ENCODE data around the gene FRK.

FRK gene

DNA sequence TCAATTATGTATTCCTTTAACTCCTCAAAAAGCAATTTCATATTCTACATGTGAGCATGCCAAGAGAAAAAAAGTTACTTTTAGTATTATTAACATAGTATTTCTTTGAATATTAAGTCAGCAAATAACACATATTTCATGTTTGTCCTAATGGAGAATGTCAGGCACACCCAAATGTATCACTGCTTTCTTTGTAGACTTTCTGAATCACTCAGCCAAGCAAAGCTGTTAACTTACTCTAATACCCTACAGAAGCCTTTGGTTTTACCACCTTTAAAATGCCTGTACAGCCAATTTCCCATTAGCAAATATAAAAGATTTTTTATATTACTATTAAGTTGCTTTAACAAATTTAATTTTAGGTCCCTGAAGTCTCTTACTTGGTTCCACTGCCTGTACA is 23.8 kb downstream of the FRK start:
- Histone ChIP-seq H3K79me1 (ENCODE audit: low read depth, low read length) (no peaks in the 10 kb centered on the region), H3K27me3 (ENCODE audit: control insufficient read depth in 3 of 3, insufficient read depth in 3 of 3, low read depth in 1 of 3, low read length in 3 of 3) (no peaks in the 10 kb centered on the region), H3K4me2 (ENCODE audit: insufficient read depth, low read length, poor library complexity, severe bottlenecking) (no peak overlapping the region), H3K4me3 (ENCODE audit: low read length in 2 of 2) (no peak overlapping the region), H3K27ac (replicated peaks; ENCODE audit: low read length) (no peak overlapping the region), H2BK5ac (ENCODE audit: low read length) (no peak overlapping the region), H2BK12ac (ENCODE audit: low read length) (no peak overlapping the region), H3K18ac (ENCODE audit: low read length) (no peak overlapping the region), H4K91ac (ENCODE audit: low read depth, low read length, poor library complexity) (no peak overlapping the region), H3K36me3 (replicated peaks in 1 of 2; ENCODE audit: control insufficient read depth in 2 of 2, insufficient read depth in 2 of 2, low read length in 2 of 2) (no peaks in the 10 kb centered on the region), H3K23ac (ENCODE audit: low read depth, low read length, poor library complexity) (no peak overlapping the region), H2AK5ac (ENCODE audit: low read depth, low read length) (no peak overlapping the region), H2AFZ (ENCODE audit: low read length) (no peak overlapping the region), H3K4ac (ENCODE audit: low read length) (no peak overlapping the region), H2BK120ac (ENCODE audit: low read depth, low read length) (no peak overlapping the region), H3K9ac (ENCODE audit: low read depth, low read length, poor library complexity) (no peak overlapping the region), H4K8ac (ENCODE audit: low read depth, low read length) (no peak overlapping the region), H3K14ac (ENCODE audit: low read length) (no peak overlapping the region), H3K4me1 (ENCODE audit: control insufficient read depth in 2 of 2, insufficient read depth in 1 of 2, low read depth in 1 of 2, low read length in 2 of 2) (no peaks in the 10 kb centered on the region), H3K9me3 (replicated peaks in 1 of 2; ENCODE audit: control insufficient read depth in 2 of 2, insufficient read depth in 1 of 2, low read depth in 1 of 2, low read length in 2 of 2) (no peaks in the 10 kb centered on the region), H2BK15ac (ENCODE audit: low read length) (no peak overlapping the region)
- DNase-seq (ENCODE audit: low spot score) = no peak

GRCh38 chr6:116036075-116036773 is 24.5 kb downstream of the FRK start:
- no peak overlapping the region for H3K27ac ChIP-seq (replicated peaks; ENCODE audit: low read length)
- H3K79me1 ChIP-seq (ENCODE audit: low read depth, low read length) = no peaks in the 10 kb centered on the region
- no peaks in the 10 kb centered on the region for H3K9me3 ChIP-seq (replicated peaks in 1 of 2; ENCODE audit: control insufficient read depth in 2 of 2, insufficient read depth in 1 of 2, low read depth in 1 of 2, low read length in 2 of 2)
- no peak overlapping the region for H2AK5ac ChIP-seq (ENCODE audit: low read depth, low read length)
- no peak overlapping the region for H3K23ac ChIP-seq (ENCODE audit: low read depth, low read length, poor library complexity)
- H3K18ac ChIP-seq (ENCODE audit: low read length) = no peak overlapping the region
- H2BK120ac ChIP-seq (ENCODE audit: low read depth, low read length) = no peak overlapping the region
- H2BK5ac ChIP-seq (ENCODE audit: low read length) = no peak overlapping the region
- WGBS, 2 donors (ENCODE audit: extremely low coverage in 2 of 2, insufficient read length in 2 of 2, insufficient replicate concordance in 1 of 2) = no CpG with 5 or more reads among the region's 2 CpGs
- no peaks in the 10 kb centered on the region for H3K36me3 ChIP-seq (replicated peaks in 1 of 2; ENCODE audit: control insufficient read depth in 2 of 2, insufficient read depth in 2 of 2, low read length in 2 of 2)
- no peak overlapping the region for H2BK15ac ChIP-seq (ENCODE audit: low read length)
- no peak overlapping the region for H3K4me3 ChIP-seq (ENCODE audit: low read length in 2 of 2)
- no peak overlapping the region for H4K8ac ChIP-seq (ENCODE audit: low read depth, low read length)
- H3K9ac ChIP-seq (ENCODE audit: low read depth, low read length, poor library complexity) = no peak overlapping the region
- H3K4me1 ChIP-seq (ENCODE audit: control insufficient read depth in 2 of 2, insufficient read depth in 1 of 2, low read depth in 1 of 2, low read length in 2 of 2) = no peaks in the 10 kb centered on the region
- H3K4me2 ChIP-seq (ENCODE audit: insufficient read depth, low read length, poor library complexity, severe bottlenecking) = no peak overlapping the region
- no peak overlapping the region for H3K14ac ChIP-seq (ENCODE audit: low read length)
- H2AFZ ChIP-seq (ENCODE audit: low read length) = no peak overlapping the region
- no peaks in the 10 kb centered on the region for H3K27me3 ChIP-seq (ENCODE audit: control insufficient read depth in 3 of 3, insufficient read depth in 3 of 3, low read depth in 1 of 3, low read length in 3 of 3)
- no peak for DNase-seq (ENCODE audit: low spot score)
- H2BK12ac ChIP-seq (ENCODE audit: low read length) = no peak overlapping the region
- no peak overlapping the region for H4K91ac ChIP-seq (ENCODE audit: low read depth, low read length, poor library complexity)
- H3K4ac ChIP-seq (ENCODE audit: low read length) = no peak overlapping the region

- Histone ChIP-seq H3K4me2 (ENCODE audit: insufficient read depth, low read length, poor library complexity, severe bottlenecking) (no peak overlapping the region), H2BK15ac (ENCODE audit: low read length) (no peak overlapping the region), H3K4me1 (ENCODE audit: control insufficient read depth in 2 of 2, insufficient read depth in 1 of 2, low read depth in 1 of 2, low read length in 2 of 2) (no peaks in the 10 kb centered on the region), H3K18ac (ENCODE audit: low read length) (no peak overlapping the region), H2BK12ac (ENCODE audit: low read length) (no peak overlapping the region), H4K91ac (ENCODE audit: low read depth, low read length, poor library complexity) (no peak overlapping the region), H3K4ac (ENCODE audit: low read length) (no peak overlapping the region), H3K9me3 (replicated peaks in 1 of 2; ENCODE audit: control insufficient read depth in 2 of 2, insufficient read depth in 1 of 2, low read depth in 1 of 2, low read length in 2 of 2) (no peaks in the 10 kb centered on the region), H3K79me1 (ENCODE audit: low read depth, low read length) (no peaks in the 10 kb centered on the region), H2AK5ac (ENCODE audit: low read depth, low read length) (no peak overlapping the region), H2AFZ (ENCODE audit: low read length) (no peak overlapping the region), H3K36me3 (replicated peaks in 1 of 2; ENCODE audit: control insufficient read depth in 2 of 2, insufficient read depth in 2 of 2, low read length in 2 of 2) (no peaks in the 10 kb centered on the region), H3K4me3 (ENCODE audit: low read length in 2 of 2) (no peak overlapping the region), H3K9ac (ENCODE audit: low read depth, low read length, poor library complexity) (no peak overlapping the region), H3K27ac (replicated peaks; ENCODE audit: low read length) (no peak overlapping the region), H3K23ac (ENCODE audit: low read depth, low read length, poor library complexity) (no peak overlapping the region), H3K27me3 (ENCODE audit: control insufficient read depth in 3 of 3, insufficient read depth in 3 of 3, low read depth in 1 of 3, low read length in 3 of 3) (no peaks in the 10 kb centered on the region), H4K8ac (ENCODE audit: low read depth, low read length) (no peak overlapping the region), H2BK5ac (ENCODE audit: low read length) (no peak overlapping the region), H2BK120ac (ENCODE audit: low read depth, low read length) (no peak overlapping the region), H3K14ac (ENCODE audit: low read length) (no peak overlapping the region)
- DNase-seq (ENCODE audit: low spot score) = no peak
- no CpG with 5 or more reads among the region's 4 CpGs for WGBS, 2 donors (ENCODE audit: extremely low coverage in 2 of 2, insufficient read length in 2 of 2, insufficient replicate concordance in 1 of 2)
Observed at GRCh38 chr6:116035616-116036015, 25.1 kb downstream of the FRK start.

GRCh38 chr6:116034327-116034726 is 26.4 kb downstream of the FRK start:
- no CpG with 5 or more reads among the region's 2 CpGs for WGBS, 2 donors (ENCODE audit: extremely low coverage in 2 of 2, insufficient read length in 2 of 2, insufficient replicate concordance in 1 of 2)
- H3K4me3 ChIP-seq (ENCODE audit: low read length in 2 of 2) = no peak overlapping the region

More at GRCh38 chr6:116034327-116034726, 26.4 kb downstream of the FRK start:
- Histone ChIP-seq H2AK5ac (ENCODE audit: low read depth, low read length) (no peak overlapping the region), H4K91ac (ENCODE audit: low read depth, low read length, poor library complexity) (no peak overlapping the region), H3K27me3 (ENCODE audit: control insufficient read depth in 3 of 3, insufficient read depth in 3 of 3, low read depth in 1 of 3, low read length in 3 of 3) (no peaks in the 10 kb centered on the region), H3K9me3 (replicated peaks in 1 of 2; ENCODE audit: control insufficient read depth in 2 of 2, insufficient read depth in 1 of 2, low read depth in 1 of 2, low read length in 2 of 2) (no peaks in the 10 kb centered on the region), H4K8ac (ENCODE audit: low read depth, low read length) (no peak overlapping the region), H3K18ac (ENCODE audit: low read length) (no peak overlapping the region), H3K79me1 (ENCODE audit: low read depth, low read length) (no peaks in the 10 kb centered on the region), H3K27ac (replicated peaks; ENCODE audit: low read length) (no peak overlapping the region), H2BK12ac (ENCODE audit: low read length) (no peak overlapping the region), H2BK5ac (ENCODE audit: low read length) (no peak overlapping the region), H2AFZ (ENCODE audit: low read length) (no peak overlapping the region), H3K23ac (ENCODE audit: low read depth, low read length, poor library complexity) (no peak overlapping the region), H3K36me3 (replicated peaks in 1 of 2; ENCODE audit: control insufficient read depth in 2 of 2, insufficient read depth in 2 of 2, low read length in 2 of 2) (no peaks in the 10 kb centered on the region), H3K4me2 (ENCODE audit: insufficient read depth, low read length, poor library complexity, severe bottlenecking) (no peak overlapping the region), H2BK120ac (ENCODE audit: low read depth, low read length) (no peak overlapping the region), H3K14ac (ENCODE audit: low read length) (no peak overlapping the region), H3K4ac (ENCODE audit: low read length) (no peak overlapping the region), H3K4me1 (ENCODE audit: control insufficient read depth in 2 of 2, insufficient read depth in 1 of 2, low read depth in 1 of 2, low read length in 2 of 2) (no peaks in the 10 kb centered on the region), H3K9ac (ENCODE audit: low read depth, low read length, poor library complexity) (no peak overlapping the region), H2BK15ac (ENCODE audit: low read length) (no peak overlapping the region)
- no peak for DNase-seq (ENCODE audit: low spot score)
